H1 (cell line): Measurements from ENCODE around the gene TSHZ2. TPM values are rescaled to one million over a fixed set of nuclear protein-coding genes. Genes with fewer than 3 reads are reported as not detected.

Experiments
- CTCF ChIA-PET: fragments of 300-600 bp; sonication (Branson Sonifier 250); formaldehyde crosslinking; loops from one replicate; lab custom pipeline; 2021; ENCODE audit not compliant: partially characterized antibody; lab: Charles Lee
- POLR2A ChIA-PET: fragments of 300-600 bp; sonication (Branson Sonifier 250); formaldehyde crosslinking; loops from one replicate; lab custom pipeline; 2021; ENCODE audit warnings: inconsistent platforms; ENCODE audit not compliant: partially characterized antibody; lab: Charles Lee
- DNase-seq, 2 experiments: peaks; one replicate each; pipeline versions ENCODE4 v3.0.0 to v3.0.0-alpha.2; 2010 to 2022; ENCODE audit warnings: low spot score in 2 of 2, low read depth in 1 of 2, mixed read lengths in 1 of 2
- FAIRE-seq: peaks from 2 replicates; lab custom pipeline; 2011; peaks lifted over from hg19 to GRCh38; lab: Jason Lieb, UNC
- H2AFZ ChIP-seq: 2 replicates; pipeline ENCODE4 v1.8.1; 2012; ENCODE audit warnings: low read length, inconsistent platforms
- H2AK5ac ChIP-seq: 2 replicates; pipeline ENCODE4 v1.6.1; 2013; ENCODE audit warnings: low read depth, low read length
- H2BK120ac ChIP-seq: replicated peaks from 2 replicates; pipeline ENCODE3; 2013; ENCODE audit warnings: low read depth, low read length, inconsistent platforms
- H2BK12ac ChIP-seq: 2 replicates; pipeline ENCODE4 v1.6.1; 2013; ENCODE audit warnings: low read depth, low read length
- H2BK15ac ChIP-seq: 2 replicates; pipeline ENCODE4 v1.6.1; 2013; ENCODE audit warnings: low read length
- H2BK20ac ChIP-seq: 2 replicates; pipeline ENCODE4 v1.6.1; 2013; ENCODE audit warnings: low read length
- H2BK5ac ChIP-seq: 2 replicates; pipeline ENCODE4 v1.6.1; 2013; ENCODE audit warnings: low read depth, low read length
- H3K14ac ChIP-seq: 2 replicates; pipeline ENCODE4 v1.6.1; 2013; ENCODE audit warnings: inconsistent platforms; ENCODE audit not compliant: insufficient read length
- H3K18ac ChIP-seq: 2 replicates; pipeline ENCODE4 v1.6.1; 2013; ENCODE audit warnings: low read length; ENCODE audit errors: extremely low read depth
- H3K23ac ChIP-seq: 2 replicates; pipeline ENCODE4 v1.6.1; 2013; ENCODE audit warnings: inconsistent platforms; ENCODE audit not compliant: insufficient read length
- H3K23me2 ChIP-seq: 2 replicates; pipeline ENCODE4 v1.6.1; 2013; ENCODE audit warnings: low read depth, low read length
- H3K27ac ChIP-seq: 2 replicates; pipeline ENCODE4 v1.6.1; 2011; ENCODE audit warnings: low read depth, low read length, inconsistent platforms
- H3K27me3 ChIP-seq, 4 experiments: replicated peaks in 1 of 4; 1 replicate in 1 of 4; 2 replicates in 3 of 4; pipeline versions ENCODE4 v1.6.1 to v1.8.1; 2011 to 2013; ENCODE audit warnings: low read length in 3 of 4, mild to moderate bottlenecking in 3 of 4, inconsistent platforms in 2 of 4, mixed read lengths in 2 of 4, moderate library complexity in 1 of 4; ENCODE audit not compliant: control insufficient read depth in 3 of 4, insufficient read depth in 3 of 4; ENCODE audit errors: extremely low read depth in 1 of 4
- H3K36me3 ChIP-seq, 4 experiments: 2 replicates each; pipeline versions ENCODE4 v1.6.1 to v1.8.1; 2011 to 2013; ENCODE audit warnings: mild to moderate bottlenecking in 4 of 4, low read length in 3 of 4, moderate library complexity in 2 of 4, control low read depth in 1 of 4, inconsistent platforms in 1 of 4; ENCODE audit not compliant: insufficient read depth in 4 of 4, control insufficient read depth in 2 of 4
- H3K4ac ChIP-seq: replicated peaks from 2 replicates; pipeline ENCODE3; 2013; ENCODE audit warnings: low read length, low read depth, mixed read lengths, inconsistent platforms; ENCODE audit not compliant: insufficient read length
- H3K4me1 ChIP-seq, 4 experiments: replicated peaks in 1 of 4; 1 replicate in 1 of 4; 2 replicates in 3 of 4; pipeline versions ENCODE4 v1.6.1 to v1.8.1; 2011 to 2013; ENCODE audit warnings: low read length in 3 of 4, inconsistent platforms in 2 of 4, mixed read lengths in 1 of 4; ENCODE audit not compliant: insufficient read depth in 4 of 4, control insufficient read depth in 3 of 4
- H3K4me2 ChIP-seq, 2 experiments: 2 replicates each; pipeline versions ENCODE4 v1.6.1 to v1.8.1; 2011 to 2013; ENCODE audit warnings: low read depth in 2 of 2, low read length in 2 of 2, control low read depth in 1 of 2, inconsistent platforms in 1 of 2, mild to moderate bottlenecking in 1 of 2; ENCODE audit not compliant: insufficient read depth in 1 of 2
- H3K4me3 ChIP-seq, 4 experiments: fragments of 200-600, 300-600 bp in 1 of 4; sonication (generic), shearing (Covaris generic), sonication (Bioruptor Twin) in 1 of 4; 2 replicates each; pipeline versions ENCODE4 v1.5.1 to v1.8.1; 2011 to 2016; ENCODE audit warnings: low read length in 4 of 4, low read depth in 3 of 4, control low read depth in 2 of 4, inconsistent platforms in 2 of 4, mild to moderate bottlenecking in 2 of 4, mixed read lengths in 1 of 4, moderate library complexity in 1 of 4; ENCODE audit not compliant: insufficient read depth in 2 of 4; ENCODE audit errors: extremely low read depth in 1 of 4
- H3K56ac ChIP-seq: replicated peaks from 2 replicates; pipeline ENCODE3; 2013; ENCODE audit warnings: low read depth, mild to moderate bottlenecking, mixed read lengths, low read length, inconsistent platforms; ENCODE audit not compliant: insufficient read length
- H3K79me1 ChIP-seq: 2 replicates; pipeline ENCODE4 v1.6.1; 2013; ENCODE audit warnings: low read depth, low read length, control low read depth
- H3K79me2 ChIP-seq, 2 experiments: 2 replicates each; pipeline versions ENCODE4 v1.6.1 to v1.8.1; 2012 to 2013; ENCODE audit warnings: low read length in 2 of 2, mild to moderate bottlenecking in 2 of 2, inconsistent platforms in 1 of 2; ENCODE audit not compliant: insufficient read depth in 2 of 2, control insufficient read depth in 1 of 2
- H3K9ac ChIP-seq, 4 experiments: replicated peaks in 1 of 4; 1 replicate in 1 of 4; 2 replicates in 3 of 4; pipeline versions ENCODE4 v1.6.1 to v1.8.1; 2011 to 2013; ENCODE audit warnings: low read depth in 3 of 4, low read length in 3 of 4, control low read depth in 2 of 4, mild to moderate bottlenecking in 2 of 4, moderate library complexity in 2 of 4, inconsistent platforms in 1 of 4; ENCODE audit errors: extremely low read depth in 1 of 4
- H3K9me3 ChIP-seq, 2 experiments: 2 replicates each; pipeline versions ENCODE4 v1.6.1 to v1.8.1; 2012 to 2013; ENCODE audit warnings: mild to moderate bottlenecking in 2 of 2, moderate library complexity in 2 of 2, control low read depth in 1 of 2, inconsistent platforms in 1 of 2, low read depth in 1 of 2, low read length in 1 of 2, mixed read lengths in 1 of 2; ENCODE audit not compliant: insufficient read depth in 2 of 2
- H4K20me1 ChIP-seq, 2 experiments: replicated peaks in 1 of 2; 2 replicates each; pipeline versions ENCODE3 to v1.8.1; 2011 to 2013; ENCODE audit warnings: inconsistent platforms in 2 of 2, low read length in 2 of 2, mild to moderate bottlenecking in 1 of 2; ENCODE audit not compliant: insufficient read depth in 2 of 2, control insufficient read depth in 1 of 2
- H4K5ac ChIP-seq: 2 replicates; pipeline ENCODE4 v1.6.1; 2013; ENCODE audit warnings: low read length, low read depth, mixed read lengths, inconsistent platforms; ENCODE audit not compliant: insufficient read length
- H4K8ac ChIP-seq: 2 replicates; pipeline ENCODE4 v1.8.0; 2013; ENCODE audit warnings: mild to moderate bottlenecking, moderate library complexity, low read length, inconsistent platforms; ENCODE audit not compliant: insufficient read depth; ENCODE audit errors: extremely low read depth
- H4K91ac ChIP-seq: replicated peaks from 2 replicates; pipeline ENCODE3; 2013; ENCODE audit warnings: low read length, mixed read lengths, inconsistent platforms; ENCODE audit not compliant: insufficient read length
- CREB1 ChIP-seq: IDR thresholded peaks from 2 replicates; pipeline ENCODE4 v1.6.1; 2012; ENCODE audit warnings: inconsistent platforms
- EP300 ChIP-seq, 2 experiments: IDR thresholded peaks; 1 replicate in 1 of 2; 2 replicates in 1 of 2; pipeline ENCODE4 v1.6.1; 2011 to 2012; ENCODE audit warnings: low read depth in 2 of 2, low read length in 2 of 2, mild to moderate bottlenecking in 2 of 2, borderline replicate concordance in 1 of 2, inconsistent platforms in 1 of 2, moderate library complexity in 1 of 2
- GABPA ChIP-seq: IDR thresholded peaks from 2 replicates; pipeline ENCODE4 v1.6.1; 2011; ENCODE audit warnings: mild to moderate bottlenecking, low read length, moderate library complexity, borderline replicate concordance; ENCODE audit not compliant: insufficient read depth
- HDAC6 ChIP-seq: IDR thresholded peaks from one replicate; pipeline ENCODE4 v1.7.1; 2012; ENCODE audit warnings: low read depth, mild to moderate bottlenecking, inconsistent platforms, low read length, moderate library complexity
- PHF8 ChIP-seq: fragments of 200-600 bp; sonication (generic); conservative IDR thresholded peaks from 2 replicates; pipeline ENCODE4 v1.7.1; 2012; ENCODE audit warnings: low read depth, mild to moderate bottlenecking, inconsistent platforms, low read length, moderate library complexity
- RXRA ChIP-seq: IDR thresholded peaks from 2 replicates; pipeline ENCODE4 v1.6.1; 2011; ENCODE audit warnings: low read depth, mild to moderate bottlenecking, low read length, moderate library complexity; ENCODE audit not compliant: insufficient read depth
- SP4 ChIP-seq: IDR thresholded peaks from 2 replicates; pipeline ENCODE4 v1.6.1; 2012; ENCODE audit warnings: low read length, inconsistent platforms
- TAF1 ChIP-seq: IDR thresholded peaks from 2 replicates; pipeline ENCODE4 v1.6.1; 2011; ENCODE audit warnings: mild to moderate bottlenecking, low read depth, low read length
- WGBS, 2 experiments: shearing (Covaris generic) in 1 of 2; methylation state at CpG; one replicate each; pipeline versions ENCODE4 v1.1.6 to v1.1.7; 2013 to 2015; ENCODE audit warnings: low lambda C conversion rate in 2 of 2, mixed read lengths in 2 of 2, inconsistent platforms in 1 of 2, low coverage in 1 of 2, missing lambda C conversion rate in 1 of 2; ENCODE audit not compliant: insufficient replicate concordance in 2 of 2, insufficient coverage in 1 of 2, insufficient read length in 1 of 2; ENCODE audit errors: extremely low coverage in 1 of 2, missing lambda C conversion rate in 1 of 2; 5-methylcytosine and 5-hydroxymethylcytosine counted together
- polyA plus RNA-seq, 7 experiments: library from polyadenylated mRNA; depleted of rRNA in 3 of 7; stranded (reverse) in 5 of 7; unstranded in 2 of 7; fragments of >200 nt in 5 of 7; fragments of 200-250 nt in 2 of 7; gene quantifications; 1 replicate in 5 of 7; 2 replicates in 1 of 7; 4 replicates in 1 of 7; pipeline versions ENCODE4 v1.2.1 to v1.2.3, GENCODE V29; 2011 to 2013; ENCODE audit warnings: missing spikeins in 2 of 7, mixed read lengths in 2 of 7
- total RNA-seq: library from RNA; stranded (reverse); fragmentation: NEBNext Ultra II Directional; extraction: Animal tissue kit (Norgen Biotek cat#: 25700); gene quantifications from 2 replicates; pipeline ENCODE4 v1.2.1, GENCODE V29; 2021
- TF ChIP-seq, protein P1 (sequence below): IDR thresholded peaks from 2 replicates; pipeline ENCODE4 v1.6.1; 2012; ENCODE audit warnings: inconsistent platforms
- TF ChIP-seq, protein P2 (sequence below), 3 experiments: IDR thresholded peaks; 1 replicate in 2 of 3; 2 replicates in 1 of 3; pipeline versions ENCODE4 v1.5.1 to v1.6.1; 2011; ENCODE audit warnings: low read length in 3 of 3, mild to moderate bottlenecking in 3 of 3, inconsistent platforms in 2 of 3, low read depth in 1 of 3, moderate library complexity in 1 of 3; ENCODE audit not compliant: insufficient read depth in 1 of 3; ENCODE audit errors: control extremely low read depth in 1 of 3

The TSHZ2 gene
- total and polyA plus RNA-seq, 2 of the 8 experiments (the other 6 are each of a cell fraction or from before 2014, with no cell fraction given) = 0.14 to 0.30 TPM

DNA sequence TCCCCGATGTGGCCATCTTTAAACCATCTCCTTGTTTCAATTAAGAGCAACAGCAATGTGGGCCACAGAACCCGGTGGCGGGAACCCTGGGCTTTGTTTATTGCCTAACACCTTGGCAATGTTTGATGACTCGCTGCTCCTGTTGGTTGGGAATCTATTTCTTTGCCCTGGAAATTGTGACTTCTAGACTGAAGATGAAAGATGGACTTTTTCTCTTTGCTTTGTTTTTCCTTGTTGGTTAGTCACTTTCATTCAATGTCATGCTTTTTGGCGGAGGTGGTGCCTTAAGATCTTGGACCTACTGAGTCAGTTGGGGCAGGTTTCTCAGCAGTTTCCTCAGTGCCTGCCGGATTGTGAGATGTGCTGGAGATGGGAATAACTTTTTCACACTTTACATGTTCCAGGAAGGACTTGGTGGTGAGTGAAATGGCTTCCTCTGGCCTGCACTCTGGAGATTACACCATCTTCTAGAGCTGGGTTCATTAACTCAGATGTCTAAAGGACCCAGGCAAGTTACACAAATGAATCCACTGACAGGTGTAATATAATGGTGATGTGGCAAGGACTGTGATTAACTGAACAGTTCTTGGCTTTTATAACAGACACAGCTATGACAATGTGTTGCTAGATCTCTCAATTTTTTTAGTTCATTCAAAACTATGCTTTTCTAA is 56.3 kb downstream of the TSHZ2 start:
- H3K23ac ChIP-seq = no peak overlapping the region
- DNase-seq (no peak), FAIRE-seq (no peak)
- no peak overlapping the region for H3K56ac ChIP-seq
- H2AK5ac ChIP-seq = no peak overlapping the region
- no peak overlapping the region for H3K27ac ChIP-seq
- no peak overlapping the region for H3K9ac ChIP-seq
- ChIA-PET POLR2A (no interaction called here), CTCF (no interaction called here)
- no peaks in the 10 kb centered on the region; the same call in 1 of the 2 replicates for H3K23me2 ChIP-seq
- H2AFZ ChIP-seq = no peak overlapping the region; the same call in 1 of the 2 replicates
- no peak overlapping the region for H3K18ac ChIP-seq
- 91% methylated on average over 6 of the region's 6 CpGs; no CpG with 5 or more reads in 1 of the 2 experiments for WGBS, 2 experiments
- H3K14ac ChIP-seq = no peak overlapping the region
- no peak overlapping the region for H2BK20ac ChIP-seq
- H3K79me2 ChIP-seq = no peaks in the 10 kb centered on the region
- no peak overlapping the region for H3K4ac ChIP-seq
- H3K27me3 ChIP-seq = 0 out of 7 replicates have a peak, but pooled peaks cover 0 to 2% (median 0%) of the 10 kb centered on the region in 4 experiments
- H3K4me2 ChIP-seq = no peak overlapping the region
- no peak overlapping the region for H2BK12ac ChIP-seq
- H3K79me1 ChIP-seq = no peaks in the 10 kb centered on the region
- H4K5ac ChIP-seq = no peak overlapping the region
- H3K4me3 ChIP-seq = no peak overlapping the region
- H4K91ac ChIP-seq = no peak overlapping the region
- H2BK120ac ChIP-seq = no peak overlapping the region
- H2BK15ac ChIP-seq = no peak overlapping the region
- H3K9me3 ChIP-seq = no peaks in the 10 kb centered on the region
- H3K36me3 ChIP-seq = no peaks in the 10 kb centered on the region
- no peak overlapping the region for H4K8ac ChIP-seq
- no peak overlapping the region for H2BK5ac ChIP-seq
- no peaks in the 10 kb centered on the region for H4K20me1 ChIP-seq
- H3K4me1 ChIP-seq = no peaks in the 10 kb centered on the region
- TF ChIP-seq CREB1 (no peak), EP300 (IDR thresholded peaks at IDR 0.05; ENCODE audit: borderline replicate concordance in 1 of 2, low read depth in 2 of 2, low read length in 2 of 2) (no peak), GABPA (no peak), RXRA (no peak), SP4 (no peak), TAF1 (no peak), HDAC6 (no peak), PHF8 (no peak)
- TF ChIP-seq, protein P1, sequence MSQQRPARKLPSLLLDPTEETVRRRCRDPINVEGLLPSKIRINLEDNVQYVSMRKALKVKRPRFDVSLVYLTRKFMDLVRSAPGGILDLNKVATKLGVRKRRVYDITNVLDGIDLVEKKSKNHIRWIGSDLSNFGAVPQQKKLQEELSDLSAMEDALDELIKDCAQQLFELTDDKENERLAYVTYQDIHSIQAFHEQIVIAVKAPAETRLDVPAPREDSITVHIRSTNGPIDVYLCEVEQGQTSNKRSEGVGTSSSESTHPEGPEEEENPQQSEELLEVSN = no peak
- TF ChIP-seq, protein P2, sequence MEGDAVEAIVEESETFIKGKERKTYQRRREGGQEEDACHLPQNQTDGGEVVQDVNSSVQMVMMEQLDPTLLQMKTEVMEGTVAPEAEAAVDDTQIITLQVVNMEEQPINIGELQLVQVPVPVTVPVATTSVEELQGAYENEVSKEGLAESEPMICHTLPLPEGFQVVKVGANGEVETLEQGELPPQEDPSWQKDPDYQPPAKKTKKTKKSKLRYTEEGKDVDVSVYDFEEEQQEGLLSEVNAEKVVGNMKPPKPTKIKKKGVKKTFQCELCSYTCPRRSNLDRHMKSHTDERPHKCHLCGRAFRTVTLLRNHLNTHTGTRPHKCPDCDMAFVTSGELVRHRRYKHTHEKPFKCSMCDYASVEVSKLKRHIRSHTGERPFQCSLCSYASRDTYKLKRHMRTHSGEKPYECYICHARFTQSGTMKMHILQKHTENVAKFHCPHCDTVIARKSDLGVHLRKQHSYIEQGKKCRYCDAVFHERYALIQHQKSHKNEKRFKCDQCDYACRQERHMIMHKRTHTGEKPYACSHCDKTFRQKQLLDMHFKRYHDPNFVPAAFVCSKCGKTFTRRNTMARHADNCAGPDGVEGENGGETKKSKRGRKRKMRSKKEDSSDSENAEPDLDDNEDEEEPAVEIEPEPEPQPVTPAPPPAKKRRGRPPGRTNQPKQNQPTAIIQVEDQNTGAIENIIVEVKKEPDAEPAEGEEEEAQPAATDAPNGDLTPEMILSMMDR (IDR thresholded peaks at IDR 0.05; ENCODE audit: control extremely low read depth in 1 of 3, insufficient read depth in 1 of 3, low read depth in 1 of 3, low read length in 3 of 3) = no peak
